ENCODE measurements around the gene ADAP1. TPM values are rescaled to one million over a fixed set of nuclear protein-coding genes. Genes with fewer than 3 reads are reported as not detected.
"Not testable (repeated sequence)": the region's sequence is repeated elsewhere in the genome, so short reads cannot be mapped to it uniquely, and the experiment has no call there.

The ADAP1 gene
- total and polyA plus RNA-seq, 2 donors: 6.2 to 9.4 TPM

DNA sequence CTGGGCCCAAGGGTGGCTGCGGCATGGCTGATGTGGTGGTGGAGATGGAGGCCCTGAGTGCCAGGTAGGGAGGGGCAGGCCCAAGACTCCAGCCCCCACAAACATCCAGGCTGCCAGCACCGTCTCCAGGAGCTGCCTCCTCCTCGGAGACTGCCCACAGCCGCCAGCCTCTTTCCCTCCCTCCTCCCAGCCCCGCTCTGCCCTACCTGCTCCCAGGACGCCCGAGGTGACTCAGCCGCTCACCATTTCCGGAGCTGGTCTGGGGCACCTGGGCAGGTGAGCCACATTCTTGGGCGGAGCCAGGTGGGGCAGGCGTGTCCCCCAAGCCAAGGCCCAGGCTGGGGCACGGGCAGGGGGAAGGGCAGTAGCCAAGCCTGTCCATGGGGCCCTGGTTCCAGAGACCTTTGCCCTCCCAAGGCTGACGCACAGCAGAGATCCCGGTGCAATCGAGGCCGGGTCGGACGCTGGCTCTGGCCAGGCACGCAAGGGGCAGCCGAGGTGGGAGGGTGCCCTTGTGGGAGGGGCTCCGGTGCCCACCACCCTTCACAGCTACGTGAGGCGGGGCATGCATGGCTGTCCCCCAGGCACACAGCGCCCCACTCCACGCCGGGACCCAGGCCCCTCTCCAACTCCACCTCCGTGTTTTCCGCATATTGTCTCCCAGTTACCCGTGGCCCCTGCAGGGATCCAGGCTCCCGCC, 8.8 kb downstream of the ADAP1 start:
- WGBS: 91% methylated on average over 30 of the region's 30 CpGs
- Histone ChIP-seq H3K4me3 (ENCODE audit: low read length in 2 of 2) (no peak overlapping the region), H3K27me3 (ENCODE audit: control insufficient read depth in 2 of 2, insufficient read depth in 1 of 2, low read length in 1 of 2) (no peaks in the 10 kb centered on the region), H3K4me1 (ENCODE audit: control insufficient read depth in 2 of 2, insufficient read depth in 2 of 2, low read length in 2 of 2) (no peaks in the 10 kb centered on the region), H3K27ac (ENCODE audit: low read depth in 1 of 2, low read length in 1 of 2) (peak overlapping the region in 1 of 2 donors; percentile 53), H3K36me3 (ENCODE audit: control insufficient read depth in 2 of 2, insufficient read depth in 2 of 2, low read length in 1 of 2) (no peaks in the 10 kb centered on the region), H3K9me3 (ENCODE audit: control insufficient read depth in 2 of 2, insufficient read depth in 1 of 2, low read length in 1 of 2) (no peaks in the 10 kb centered on the region)
- no peak for DNase-seq (ENCODE audit: low read depth in 6 of 9, low spot score in 9 of 9)

DNA sequence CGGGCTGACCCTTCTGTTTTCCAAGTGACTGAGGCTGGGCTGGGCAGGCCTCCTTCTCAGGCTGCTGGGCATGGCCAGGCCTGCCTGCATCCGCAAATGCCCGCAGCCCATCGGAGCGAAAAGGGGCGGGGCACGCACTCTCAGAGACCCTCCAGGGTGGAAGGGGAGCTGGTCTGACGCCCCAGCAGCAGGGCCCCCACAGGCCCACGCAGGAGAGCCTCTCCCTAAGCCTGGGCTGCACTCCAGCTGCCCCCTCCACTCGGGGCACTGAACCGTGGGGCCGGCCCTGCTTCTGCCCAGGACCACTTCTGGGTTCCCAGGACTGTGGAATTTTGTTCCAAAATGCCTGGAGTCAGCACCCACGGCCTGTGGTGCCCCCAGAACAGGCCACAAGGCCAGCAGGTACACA, 9.3 kb downstream of the ADAP1 start:
- H3K36me3 ChIP-seq (ENCODE audit: control insufficient read depth in 2 of 2, insufficient read depth in 2 of 2, low read length in 1 of 2): no peaks in the 10 kb centered on the region
- peak overlapping the region in 1 of 2 donors; percentile 53 for H3K27ac ChIP-seq (ENCODE audit: low read depth in 1 of 2, low read length in 1 of 2)
- DNase-seq (ENCODE audit: low read depth in 6 of 9, low spot score in 9 of 9): no peak
- no peak overlapping the region for H3K4me3 ChIP-seq (ENCODE audit: low read length in 2 of 2)
- H3K27me3 ChIP-seq (ENCODE audit: control insufficient read depth in 2 of 2, insufficient read depth in 1 of 2, low read length in 1 of 2): no peaks in the 10 kb centered on the region
- no peaks in the 10 kb centered on the region for H3K9me3 ChIP-seq (ENCODE audit: control insufficient read depth in 2 of 2, insufficient read depth in 1 of 2, low read length in 1 of 2)
- 92% methylated on average over 13 of the region's 13 CpGs for WGBS
- no peaks in the 10 kb centered on the region for H3K4me1 ChIP-seq (ENCODE audit: control insufficient read depth in 2 of 2, insufficient read depth in 2 of 2, low read length in 2 of 2)

DNA sequence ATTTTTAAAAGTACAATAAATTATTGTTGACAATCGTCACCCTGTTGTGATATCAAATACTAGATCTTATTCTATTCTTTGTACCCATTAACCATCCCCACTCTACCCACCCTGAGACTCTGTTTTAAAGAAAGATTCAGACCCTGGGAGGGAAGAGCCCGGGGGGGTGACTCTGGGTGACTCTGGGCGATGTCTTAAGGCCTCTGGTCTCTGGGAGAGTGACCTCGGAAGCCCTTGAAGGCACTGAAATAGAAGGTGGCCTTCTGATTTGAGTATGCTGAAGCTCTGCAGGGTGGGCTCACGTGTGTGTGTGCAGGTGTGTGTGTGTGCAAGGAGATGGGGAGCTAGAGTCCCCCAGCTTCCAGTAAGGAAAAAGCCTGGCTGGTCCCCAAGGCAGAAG, 9.7 kb downstream of the ADAP1 start:
- Histone ChIP-seq H3K27ac (ENCODE audit: low read depth in 1 of 2, low read length in 1 of 2) (no peak overlapping the region), H3K4me1 (ENCODE audit: control insufficient read depth in 2 of 2, insufficient read depth in 2 of 2, low read length in 2 of 2) (no peaks in the 10 kb centered on the region), H3K9me3 (ENCODE audit: control insufficient read depth in 2 of 2, insufficient read depth in 1 of 2, low read length in 1 of 2) (no peaks in the 10 kb centered on the region), H3K36me3 (ENCODE audit: control insufficient read depth in 2 of 2, insufficient read depth in 2 of 2, low read length in 1 of 2) (no peaks in the 10 kb centered on the region), H3K4me3 (ENCODE audit: low read length in 2 of 2) (no peak overlapping the region), H3K27me3 (ENCODE audit: control insufficient read depth in 2 of 2, insufficient read depth in 1 of 2, low read length in 1 of 2) (no peaks in the 10 kb centered on the region)
- WGBS: 92% methylated on average over 5 of the region's 5 CpGs
- no peak for DNase-seq (ENCODE audit: low read depth in 6 of 9, low spot score in 9 of 9)

DNA sequence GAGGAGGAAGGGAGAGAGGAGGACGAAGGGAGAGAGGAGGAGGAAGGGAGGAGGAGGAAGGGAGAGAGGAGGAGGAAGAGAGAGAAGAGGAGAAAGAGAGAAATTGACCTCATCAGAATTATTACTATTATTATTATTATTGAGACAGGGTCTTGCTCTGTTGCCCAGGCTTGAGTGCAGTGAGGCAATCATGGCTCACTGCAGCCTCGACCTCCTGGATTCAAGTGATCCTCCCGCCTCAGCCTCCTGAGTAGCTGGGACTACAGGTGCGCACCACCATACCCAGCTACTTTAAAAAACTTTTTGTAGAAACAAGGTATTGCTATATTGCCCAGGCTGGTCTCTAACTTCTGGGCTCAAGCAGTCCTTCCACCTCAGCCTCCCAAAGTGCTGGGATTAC, 10.7 kb downstream of the ADAP1 start:
- H3K27ac ChIP-seq (ENCODE audit: low read depth in 1 of 2, low read length in 1 of 2); H3K4me3 ChIP-seq (ENCODE audit: low read length in 2 of 2); H3K36me3 ChIP-seq (ENCODE audit: control insufficient read depth in 2 of 2, insufficient read depth in 2 of 2, low read length in 1 of 2); H3K4me1 ChIP-seq (ENCODE audit: control insufficient read depth in 2 of 2, insufficient read depth in 2 of 2, low read length in 2 of 2); DNase-seq (ENCODE audit: low read depth in 6 of 9, low spot score in 9 of 9); H3K9me3 ChIP-seq (ENCODE audit: control insufficient read depth in 2 of 2, insufficient read depth in 1 of 2, low read length in 1 of 2); H3K27me3 ChIP-seq (ENCODE audit: control insufficient read depth in 2 of 2, insufficient read depth in 1 of 2, low read length in 1 of 2): not testable (repeated sequence)
- 90% methylated on average over 4 of the region's 4 CpGs for WGBS

DNA sequence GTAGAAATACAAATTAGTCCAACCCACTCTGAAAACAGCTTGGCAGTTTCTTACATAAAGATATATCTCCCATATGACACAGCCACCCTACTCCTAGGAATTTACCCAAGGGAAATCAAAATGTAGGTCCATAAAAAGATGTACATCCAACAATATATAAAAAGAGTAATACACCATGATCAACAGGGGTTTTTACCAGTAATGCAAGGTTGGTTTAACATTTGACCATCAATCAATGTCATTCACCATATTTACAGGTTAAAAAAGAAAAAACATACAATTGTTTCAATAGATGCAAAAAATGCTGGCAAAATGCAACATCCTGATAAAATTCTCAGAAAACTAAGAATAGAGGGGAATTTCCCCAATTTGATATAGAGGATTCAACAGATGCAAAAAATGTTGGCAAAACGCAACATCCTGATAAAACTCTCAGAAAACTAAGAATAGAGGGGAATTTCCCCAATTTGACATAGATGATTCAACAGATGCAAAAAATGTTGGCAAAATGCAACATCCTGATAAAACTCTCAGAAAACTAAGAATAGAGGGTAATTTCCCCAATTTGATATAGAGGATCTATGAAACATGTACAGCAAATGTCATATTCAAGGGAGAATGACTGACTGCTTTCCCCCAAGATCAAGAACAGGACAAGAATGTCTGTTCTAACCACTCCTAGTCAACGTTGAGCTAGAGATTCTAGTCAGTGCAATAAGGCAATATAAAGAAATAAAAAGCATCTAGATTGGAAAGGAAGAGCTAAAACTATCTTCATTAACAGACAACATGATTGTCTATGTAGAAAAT, 13.7 kb downstream of the ADAP1 start:
- no peaks in the 10 kb centered on the region for H3K9me3 ChIP-seq (ENCODE audit: control insufficient read depth in 2 of 2, insufficient read depth in 1 of 2, low read length in 1 of 2)
- no peak for DNase-seq (ENCODE audit: low read depth in 6 of 9, low spot score in 9 of 9)
- WGBS: 81% methylated on average over 2 of the region's 2 CpGs

DNA sequence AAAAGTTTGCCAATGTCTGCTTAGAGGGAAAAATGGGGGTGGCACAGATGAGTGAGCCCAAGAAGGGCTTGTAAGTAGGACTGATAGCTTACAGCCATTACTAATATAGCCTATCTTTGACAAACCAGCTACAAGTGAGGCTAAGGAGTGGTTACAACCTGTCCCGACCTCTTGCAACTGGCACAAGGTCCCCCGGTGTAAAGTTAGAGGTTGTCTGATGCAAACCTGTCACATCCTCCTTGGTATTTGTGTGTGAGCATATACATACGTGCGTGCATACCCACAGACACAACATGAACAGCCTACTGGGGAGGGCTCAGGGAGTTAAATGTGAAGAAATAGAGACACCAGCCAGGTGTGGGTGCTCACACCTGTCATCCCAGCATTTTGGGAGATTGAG, 14.6 kb downstream of the ADAP1 start:
- H3K27me3 ChIP-seq (ENCODE audit: control insufficient read depth in 2 of 2, insufficient read depth in 1 of 2, low read length in 1 of 2): no peaks in the 10 kb centered on the region
- 98% methylated on average over 4 of the region's 4 CpGs for WGBS
- no peak for DNase-seq (ENCODE audit: low read depth in 6 of 9, low spot score in 9 of 9)
- no peaks in the 10 kb centered on the region for H3K36me3 ChIP-seq (ENCODE audit: control insufficient read depth in 2 of 2, insufficient read depth in 2 of 2, low read length in 1 of 2)
- no peak overlapping the region for H3K4me3 ChIP-seq (ENCODE audit: low read length in 2 of 2)
- H3K27ac ChIP-seq (ENCODE audit: low read depth in 1 of 2, low read length in 1 of 2): no peak overlapping the region
- no peaks in the 10 kb centered on the region for H3K9me3 ChIP-seq (ENCODE audit: control insufficient read depth in 2 of 2, insufficient read depth in 1 of 2, low read length in 1 of 2)
- no peaks in the 10 kb centered on the region for H3K4me1 ChIP-seq (ENCODE audit: control insufficient read depth in 2 of 2, insufficient read depth in 2 of 2, low read length in 2 of 2)

More for the DNA sequence above, 13.7 kb downstream of the ADAP1 start:
- H3K36me3 ChIP-seq (ENCODE audit: control insufficient read depth in 2 of 2, insufficient read depth in 2 of 2, low read length in 1 of 2): no peaks in the 10 kb centered on the region
- no peak overlapping the region for H3K27ac ChIP-seq (ENCODE audit: low read depth in 1 of 2, low read length in 1 of 2)
- no peaks in the 10 kb centered on the region for H3K27me3 ChIP-seq (ENCODE audit: control insufficient read depth in 2 of 2, insufficient read depth in 1 of 2, low read length in 1 of 2)
- no peak overlapping the region for H3K4me3 ChIP-seq (ENCODE audit: low read length in 2 of 2)
- no peaks in the 10 kb centered on the region for H3K4me1 ChIP-seq (ENCODE audit: control insufficient read depth in 2 of 2, insufficient read depth in 2 of 2, low read length in 2 of 2)

DNA sequence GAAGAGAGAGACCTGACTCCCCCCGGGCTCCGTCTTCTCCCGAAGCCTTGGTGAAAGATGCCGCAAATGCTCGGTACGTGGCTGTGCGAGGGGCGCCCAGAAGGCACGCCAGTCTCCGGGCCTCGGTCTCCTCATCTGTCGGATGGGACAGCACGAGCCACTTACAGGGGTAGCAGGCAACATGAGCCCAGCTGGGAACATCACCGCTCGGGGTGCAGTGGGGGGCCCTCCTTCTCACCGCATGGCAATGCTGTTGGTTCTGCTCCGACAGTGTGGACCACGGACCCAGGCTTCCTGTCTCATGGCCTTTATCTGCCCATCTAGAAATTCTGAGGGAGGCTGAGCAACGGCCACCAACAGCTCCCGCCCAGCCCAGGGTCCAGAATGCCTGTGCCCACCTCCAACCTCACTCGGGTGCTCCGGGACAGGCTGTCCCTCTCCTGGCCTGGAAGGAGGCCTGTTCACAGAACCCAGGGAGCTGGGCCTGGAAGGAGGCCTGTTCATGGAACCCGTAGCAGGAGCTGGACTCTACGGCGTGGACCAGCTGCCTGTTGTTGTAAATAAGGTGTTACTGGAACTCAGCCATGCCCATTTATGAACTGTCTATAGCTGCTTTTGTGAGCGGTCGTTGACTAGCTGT, 15.8 kb downstream of the ADAP1 start:
- H3K4me1 ChIP-seq (ENCODE audit: control insufficient read depth in 2 of 2, insufficient read depth in 2 of 2, low read length in 2 of 2): no peaks in the 10 kb centered on the region
- no peaks in the 10 kb centered on the region for H3K36me3 ChIP-seq (ENCODE audit: control insufficient read depth in 2 of 2, insufficient read depth in 2 of 2, low read length in 1 of 2)
- H3K27ac ChIP-seq (ENCODE audit: low read depth in 1 of 2, low read length in 1 of 2): no peak overlapping the region
- no peak overlapping the region for H3K4me3 ChIP-seq (ENCODE audit: low read length in 2 of 2)
- WGBS: 98% methylated on average over 27 of the region's 27 CpGs
- H3K9me3 ChIP-seq (ENCODE audit: control insufficient read depth in 2 of 2, insufficient read depth in 1 of 2, low read length in 1 of 2): no peaks in the 10 kb centered on the region
- DNase-seq (ENCODE audit: low read depth in 6 of 9, low spot score in 9 of 9): no peak
- no peaks in the 10 kb centered on the region for H3K27me3 ChIP-seq (ENCODE audit: control insufficient read depth in 2 of 2, insufficient read depth in 1 of 2, low read length in 1 of 2)

DNA sequence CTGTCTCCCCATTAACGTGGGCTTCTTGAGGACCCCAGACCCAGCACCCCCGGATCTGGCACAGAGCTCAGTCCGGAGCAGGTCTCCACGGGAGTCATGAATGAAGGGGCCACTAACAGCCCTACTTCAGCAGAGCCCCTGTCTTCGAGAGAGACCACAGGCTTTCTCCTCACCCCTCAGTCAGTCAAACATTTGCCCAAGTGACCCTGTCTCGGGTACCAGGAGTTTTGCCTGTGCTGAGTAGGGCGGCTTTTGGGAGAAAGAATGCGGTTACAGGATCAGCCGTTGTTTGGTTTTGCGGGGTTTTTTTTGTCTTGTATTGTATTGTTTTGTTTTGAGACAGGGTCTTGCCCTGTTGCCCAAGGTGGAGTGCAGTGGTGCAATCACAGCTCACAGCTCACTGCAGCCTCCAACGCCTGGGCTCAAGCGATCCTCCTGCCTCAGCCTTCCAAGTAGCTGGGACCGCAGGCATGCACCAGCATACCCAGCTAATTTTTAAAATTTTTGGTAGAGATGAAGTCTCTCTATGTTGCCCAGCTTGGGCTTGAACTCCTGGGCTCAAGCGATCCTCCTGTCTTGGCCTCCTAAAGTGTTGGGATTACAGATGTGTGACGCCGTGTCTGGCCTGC, 16.5 kb downstream of the ADAP1 start:
- DNase-seq (ENCODE audit: low read depth in 6 of 9, low spot score in 9 of 9): no peak
- H3K4me1 ChIP-seq (ENCODE audit: control insufficient read depth in 2 of 2, insufficient read depth in 2 of 2, low read length in 2 of 2): no peaks in the 10 kb centered on the region
- no peaks in the 10 kb centered on the region for H3K27me3 ChIP-seq (ENCODE audit: control insufficient read depth in 2 of 2, insufficient read depth in 1 of 2, low read length in 1 of 2)
- no peak overlapping the region for H3K4me3 ChIP-seq (ENCODE audit: low read length in 2 of 2)
- no peak overlapping the region for H3K27ac ChIP-seq (ENCODE audit: low read depth in 1 of 2, low read length in 1 of 2)
- H3K9me3 ChIP-seq (ENCODE audit: control insufficient read depth in 2 of 2, insufficient read depth in 1 of 2, low read length in 1 of 2): no peaks in the 10 kb centered on the region
- 97% methylated on average over 16 of the region's 16 CpGs for WGBS
- H3K36me3 ChIP-seq (ENCODE audit: control insufficient read depth in 2 of 2, insufficient read depth in 2 of 2, low read length in 1 of 2): no peaks in the 10 kb centered on the region

Measured in thymus (tissue), 11 donors.